H1 (cell line): ENCODE data around the gene P2RY13. TPM values are rescaled to one million over a fixed set of nuclear protein-coding genes. Genes with fewer than 3 reads are reported as not detected.

Experiments used
- CTCF ChIA-PET: fragments of 300-600 bp; sonication (Branson Sonifier 250); formaldehyde crosslinking; loops from one replicate; lab custom pipeline; 2021; ENCODE audit not compliant: partially characterized antibody; lab: Charles Lee
- POLR2A ChIA-PET: fragments of 300-600 bp; sonication (Branson Sonifier 250); formaldehyde crosslinking; loops from one replicate; lab custom pipeline; 2021; ENCODE audit warnings: inconsistent platforms; ENCODE audit not compliant: partially characterized antibody; lab: Charles Lee
- DNase-seq, 2 experiments: peaks; one replicate each; pipeline versions ENCODE4 v3.0.0 to v3.0.0-alpha.2; 2010 to 2022; ENCODE audit warnings: low spot score in 2 of 2, low read depth in 1 of 2, mixed read lengths in 1 of 2
- FAIRE-seq: peaks from 2 replicates; lab custom pipeline; 2011; peaks lifted over from hg19 to GRCh38; lab: Jason Lieb, UNC
- H2AFZ ChIP-seq: 2 replicates; pipeline ENCODE4 v1.8.1; 2012; ENCODE audit warnings: low read length, inconsistent platforms
- H2AK5ac ChIP-seq: 2 replicates; pipeline ENCODE4 v1.6.1; 2013; ENCODE audit warnings: low read depth, low read length
- H2BK120ac ChIP-seq: replicated peaks from 2 replicates; pipeline ENCODE3; 2013; ENCODE audit warnings: low read depth, low read length, inconsistent platforms
- H2BK12ac ChIP-seq: 2 replicates; pipeline ENCODE4 v1.6.1; 2013; ENCODE audit warnings: low read depth, low read length
- H2BK15ac ChIP-seq: 2 replicates; pipeline ENCODE4 v1.6.1; 2013; ENCODE audit warnings: low read length
- H2BK20ac ChIP-seq: 2 replicates; pipeline ENCODE4 v1.6.1; 2013; ENCODE audit warnings: low read length
- H2BK5ac ChIP-seq: 2 replicates; pipeline ENCODE4 v1.6.1; 2013; ENCODE audit warnings: low read depth, low read length
- H3K14ac ChIP-seq: 2 replicates; pipeline ENCODE4 v1.6.1; 2013; ENCODE audit warnings: inconsistent platforms; ENCODE audit not compliant: insufficient read length
- H3K18ac ChIP-seq: 2 replicates; pipeline ENCODE4 v1.6.1; 2013; ENCODE audit warnings: low read length; ENCODE audit errors: extremely low read depth
- H3K23ac ChIP-seq: 2 replicates; pipeline ENCODE4 v1.6.1; 2013; ENCODE audit warnings: inconsistent platforms; ENCODE audit not compliant: insufficient read length
- H3K23me2 ChIP-seq: 2 replicates; pipeline ENCODE4 v1.6.1; 2013; ENCODE audit warnings: low read depth, low read length
- H3K27ac ChIP-seq: 2 replicates; pipeline ENCODE4 v1.6.1; 2011; ENCODE audit warnings: low read depth, low read length, inconsistent platforms
- H3K27me3 ChIP-seq, 4 experiments: replicated peaks in 1 of 4; 1 replicate in 1 of 4; 2 replicates in 3 of 4; pipeline versions ENCODE4 v1.6.1 to v1.8.1; 2011 to 2013; ENCODE audit warnings: low read length in 3 of 4, mild to moderate bottlenecking in 3 of 4, inconsistent platforms in 2 of 4, mixed read lengths in 2 of 4, moderate library complexity in 1 of 4; ENCODE audit not compliant: control insufficient read depth in 3 of 4, insufficient read depth in 3 of 4; ENCODE audit errors: extremely low read depth in 1 of 4
- H3K36me3 ChIP-seq, 4 experiments: 2 replicates each; pipeline versions ENCODE4 v1.6.1 to v1.8.1; 2011 to 2013; ENCODE audit warnings: mild to moderate bottlenecking in 4 of 4, low read length in 3 of 4, moderate library complexity in 2 of 4, control low read depth in 1 of 4, inconsistent platforms in 1 of 4; ENCODE audit not compliant: insufficient read depth in 4 of 4, control insufficient read depth in 2 of 4
- H3K4ac ChIP-seq: replicated peaks from 2 replicates; pipeline ENCODE3; 2013; ENCODE audit warnings: low read length, low read depth, mixed read lengths, inconsistent platforms; ENCODE audit not compliant: insufficient read length
- H3K4me1 ChIP-seq, 4 experiments: replicated peaks in 1 of 4; 1 replicate in 1 of 4; 2 replicates in 3 of 4; pipeline versions ENCODE4 v1.6.1 to v1.8.1; 2011 to 2013; ENCODE audit warnings: low read length in 3 of 4, inconsistent platforms in 2 of 4, mixed read lengths in 1 of 4; ENCODE audit not compliant: insufficient read depth in 4 of 4, control insufficient read depth in 3 of 4
- H3K4me2 ChIP-seq, 2 experiments: 2 replicates each; pipeline versions ENCODE4 v1.6.1 to v1.8.1; 2011 to 2013; ENCODE audit warnings: low read depth in 2 of 2, low read length in 2 of 2, control low read depth in 1 of 2, inconsistent platforms in 1 of 2, mild to moderate bottlenecking in 1 of 2; ENCODE audit not compliant: insufficient read depth in 1 of 2
- H3K4me3 ChIP-seq, 4 experiments: fragments of 200-600, 300-600 bp in 1 of 4; sonication (generic), shearing (Covaris generic), sonication (Bioruptor Twin) in 1 of 4; 2 replicates each; pipeline versions ENCODE4 v1.5.1 to v1.8.1; 2011 to 2016; ENCODE audit warnings: low read length in 4 of 4, low read depth in 3 of 4, control low read depth in 2 of 4, inconsistent platforms in 2 of 4, mild to moderate bottlenecking in 2 of 4, mixed read lengths in 1 of 4, moderate library complexity in 1 of 4; ENCODE audit not compliant: insufficient read depth in 2 of 4; ENCODE audit errors: extremely low read depth in 1 of 4
- H3K56ac ChIP-seq: replicated peaks from 2 replicates; pipeline ENCODE3; 2013; ENCODE audit warnings: low read depth, mild to moderate bottlenecking, mixed read lengths, low read length, inconsistent platforms; ENCODE audit not compliant: insufficient read length
- H3K79me1 ChIP-seq: 2 replicates; pipeline ENCODE4 v1.6.1; 2013; ENCODE audit warnings: low read depth, low read length, control low read depth
- H3K79me2 ChIP-seq, 2 experiments: 2 replicates each; pipeline versions ENCODE4 v1.6.1 to v1.8.1; 2012 to 2013; ENCODE audit warnings: low read length in 2 of 2, mild to moderate bottlenecking in 2 of 2, inconsistent platforms in 1 of 2; ENCODE audit not compliant: insufficient read depth in 2 of 2, control insufficient read depth in 1 of 2
- H3K9ac ChIP-seq, 4 experiments: replicated peaks in 1 of 4; 1 replicate in 1 of 4; 2 replicates in 3 of 4; pipeline versions ENCODE4 v1.6.1 to v1.8.1; 2011 to 2013; ENCODE audit warnings: low read depth in 3 of 4, low read length in 3 of 4, control low read depth in 2 of 4, mild to moderate bottlenecking in 2 of 4, moderate library complexity in 2 of 4, inconsistent platforms in 1 of 4; ENCODE audit errors: extremely low read depth in 1 of 4
- H3K9me3 ChIP-seq, 2 experiments: 2 replicates each; pipeline versions ENCODE4 v1.6.1 to v1.8.1; 2012 to 2013; ENCODE audit warnings: mild to moderate bottlenecking in 2 of 2, moderate library complexity in 2 of 2, control low read depth in 1 of 2, inconsistent platforms in 1 of 2, low read depth in 1 of 2, low read length in 1 of 2, mixed read lengths in 1 of 2; ENCODE audit not compliant: insufficient read depth in 2 of 2
- H4K20me1 ChIP-seq, 2 experiments: replicated peaks in 1 of 2; 2 replicates each; pipeline versions ENCODE3 to v1.8.1; 2011 to 2013; ENCODE audit warnings: inconsistent platforms in 2 of 2, low read length in 2 of 2, mild to moderate bottlenecking in 1 of 2; ENCODE audit not compliant: insufficient read depth in 2 of 2, control insufficient read depth in 1 of 2
- H4K5ac ChIP-seq: 2 replicates; pipeline ENCODE4 v1.6.1; 2013; ENCODE audit warnings: low read length, low read depth, mixed read lengths, inconsistent platforms; ENCODE audit not compliant: insufficient read length
- H4K8ac ChIP-seq: 2 replicates; pipeline ENCODE4 v1.8.0; 2013; ENCODE audit warnings: mild to moderate bottlenecking, moderate library complexity, low read length, inconsistent platforms; ENCODE audit not compliant: insufficient read depth; ENCODE audit errors: extremely low read depth
- H4K91ac ChIP-seq: replicated peaks from 2 replicates; pipeline ENCODE3; 2013; ENCODE audit warnings: low read length, mixed read lengths, inconsistent platforms; ENCODE audit not compliant: insufficient read length
- CEBPB ChIP-seq: IDR thresholded peaks from 2 replicates; pipeline ENCODE4 v1.6.1; 2012; ENCODE audit warnings: low read depth, low read length
- GABPA ChIP-seq: IDR thresholded peaks from 2 replicates; pipeline ENCODE4 v1.6.1; 2011; ENCODE audit warnings: mild to moderate bottlenecking, low read length, moderate library complexity, borderline replicate concordance; ENCODE audit not compliant: insufficient read depth
- JUND ChIP-seq: IDR thresholded peaks from 2 replicates; pipeline ENCODE4 v1.6.1; 2011; ENCODE audit warnings: mild to moderate bottlenecking, improper control_type of control experiment, low read length
- NANOG ChIP-seq: IDR thresholded peaks from 2 replicates; pipeline ENCODE4 v1.6.1; 2011; ENCODE audit warnings: low read length, low read depth, mild to moderate bottlenecking, inconsistent platforms; ENCODE audit not compliant: insufficient read depth, poor library complexity, severe bottlenecking
- POU5F1 ChIP-seq: IDR thresholded peaks from 2 replicates; pipeline ENCODE4 v1.6.1; 2011; ENCODE audit warnings: low read depth, mild to moderate bottlenecking, low read length, moderate library complexity
- SAP30 ChIP-seq: fragments of 300-600 bp; sonication (generic); IDR thresholded peaks from 2 replicates; pipeline ENCODE4 v1.7.1; 2012; ENCODE audit warnings: low read length, moderate library complexity, mild to moderate bottlenecking, inconsistent platforms; ENCODE audit not compliant: insufficient read depth, insufficient replicate concordance
- SIRT6 ChIP-seq: IDR thresholded peaks from one replicate; pipeline ENCODE4 v1.7.1; 2012; ENCODE audit warnings: low read length, inconsistent platforms
- YY1 ChIP-seq: IDR thresholded peaks from 2 replicates; pipeline ENCODE4 v1.6.1; 2011; ENCODE audit warnings: low read depth, mild to moderate bottlenecking, low read length
- WGBS, 2 experiments: shearing (Covaris generic) in 1 of 2; methylation state at CpG; one replicate each; pipeline versions ENCODE4 v1.1.6 to v1.1.7; 2013 to 2015; ENCODE audit warnings: low lambda C conversion rate in 2 of 2, mixed read lengths in 2 of 2, inconsistent platforms in 1 of 2, low coverage in 1 of 2, missing lambda C conversion rate in 1 of 2; ENCODE audit not compliant: insufficient replicate concordance in 2 of 2, insufficient coverage in 1 of 2, insufficient read length in 1 of 2; ENCODE audit errors: extremely low coverage in 1 of 2, missing lambda C conversion rate in 1 of 2; 5-methylcytosine and 5-hydroxymethylcytosine counted together
- polyA plus RNA-seq, 7 experiments: library from polyadenylated mRNA; depleted of rRNA in 3 of 7; stranded (reverse) in 5 of 7; unstranded in 2 of 7; fragments of >200 nt in 5 of 7; fragments of 200-250 nt in 2 of 7; gene quantifications; 1 replicate in 5 of 7; 2 replicates in 1 of 7; 4 replicates in 1 of 7; pipeline versions ENCODE4 v1.2.1 to v1.2.3, GENCODE V29; 2011 to 2013; ENCODE audit warnings: missing spikeins in 2 of 7, mixed read lengths in 2 of 7
- total RNA-seq: library from RNA; stranded (reverse); fragmentation: NEBNext Ultra II Directional; extraction: Animal tissue kit (Norgen Biotek cat#: 25700); gene quantifications from 2 replicates; pipeline ENCODE4 v1.2.1, GENCODE V29; 2021

Gene P2RY13
- total and polyA plus RNA-seq, 2 of the 8 experiments (the other 6 are each of a cell fraction or from before 2014, with no cell fraction given), result not detected

DNA sequence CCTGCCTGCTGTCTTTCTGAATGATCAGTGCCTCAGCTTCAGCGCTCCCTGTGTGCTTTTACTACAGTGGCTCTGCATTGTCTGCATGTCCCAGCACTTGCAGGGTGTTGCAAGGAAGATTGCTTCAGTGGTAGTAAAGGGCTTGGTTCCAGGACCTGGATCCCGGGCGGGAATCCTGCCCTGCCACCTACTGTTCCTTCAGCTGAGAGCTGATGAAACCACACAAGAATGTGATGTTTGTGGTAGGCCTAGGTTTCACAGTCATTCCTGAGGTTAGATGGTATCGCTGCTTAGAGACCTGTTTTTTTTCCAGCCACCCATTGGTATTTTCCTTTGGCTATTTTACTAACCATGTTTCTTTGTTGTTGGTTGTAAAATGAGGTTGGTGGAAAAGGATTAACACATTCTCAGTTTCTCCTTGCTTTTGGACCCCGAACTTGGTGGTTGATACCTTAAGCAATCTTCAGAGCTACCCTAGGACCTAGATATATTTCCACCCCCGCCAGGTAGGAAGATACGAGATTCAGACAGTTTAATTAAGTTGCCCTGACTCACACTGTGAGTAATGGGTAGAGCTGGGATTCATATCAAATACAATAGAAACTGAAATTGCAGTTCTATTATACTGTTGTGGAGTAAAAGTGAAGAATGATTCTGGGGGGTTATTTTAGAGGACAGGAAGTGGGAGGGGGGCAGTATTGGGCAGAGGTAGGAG, 24.1 kb downstream of the P2RY13 start:
- CTCF ChIA-PET, result interaction anchor here (0.7 to 2.6 kb wide), 19 partner anchors 11 to 531 kb away, joined by 3 to 14 read pairs (median 4); partner anchors contain the start of genes GPR87 and P2RY13
- peak; percentile 63 to 78 for DNase-seq
- TF ChIP-seq GABPA (no peak), NANOG (no peak), CEBPB (peak; percentile 90), POU5F1 (no peak), JUND (peak; percentile 96), SIRT6 (no peak), SAP30 (no peak), YY1 (no peak)

More for the DNA sequence above, 24.1 kb downstream of the P2RY13 start:
- FAIRE-seq, result peak; percentile 92
- H3K9ac ChIP-seq, result peak overlapping the region in 1 of 4 experiments; percentile 14; a peak in 2 of 7 replicates
- 0 out of 7 replicates have a peak, but pooled peaks cover 0 to 3% (median 0%) of the 10 kb centered on the region in 4 experiments for H3K27me3 ChIP-seq
- POLR2A ChIA-PET, result interaction anchor here (1.2 to 1.4 kb wide), 2 partner anchors 13 to 14 kb away, joined by 3 read pairs; no protein-coding TSS in a partner anchor
- WGBS, 2 experiments, result 48% methylated on average over 7 of the region's 7 CpGs; no CpG with 5 or more reads in 1 of the 2 experiments
- no peak overlapping the region for H2BK120ac ChIP-seq
- no peak overlapping the region for H4K5ac ChIP-seq
- H2BK20ac ChIP-seq, result no peak overlapping the region
- H3K9me3 ChIP-seq, result no peaks in the 10 kb centered on the region
- H3K23ac ChIP-seq, result no peak overlapping the region
- no peaks in the 10 kb centered on the region for H3K23me2 ChIP-seq
- no peak overlapping the region for H2BK5ac ChIP-seq
- H2BK15ac ChIP-seq, result no peak overlapping the region
- H3K79me1 ChIP-seq, result no peaks in the 10 kb centered on the region
- no peak overlapping the region for H3K14ac ChIP-seq
- no peak overlapping the region for H3K18ac ChIP-seq
- H4K8ac ChIP-seq, result no peak overlapping the region
- H3K36me3 ChIP-seq, result no peaks in the 10 kb centered on the region
- no peak overlapping the region for H3K56ac ChIP-seq
- H4K20me1 ChIP-seq, result peaks cover 0 to 2% of the 10 kb centered on the region in 2 experiments
- H2AFZ ChIP-seq, result no peak overlapping the region
- peak overlapping the region; percentile 24; the same call in 1 of the 2 replicates for H2AK5ac ChIP-seq
- H3K4me1 ChIP-seq, result peaks cover 7 to 28% (median 16%) of the 10 kb centered on the region in 4 experiments
- peak overlapping the region in 1 of 2 experiments; percentile 10; a peak in 1 of 4 replicates for H3K4me2 ChIP-seq
- peak overlapping the region; percentile 83; the same call in 1 of the 2 replicates for H2BK12ac ChIP-seq
- 0 out of 2 replicates have a peak overlapping the region, but pooled peaks have one; percentile 11 for H3K27ac ChIP-seq
- H4K91ac ChIP-seq, result no peak overlapping the region
- H3K79me2 ChIP-seq, result no peaks in the 10 kb centered on the region
- H3K4me3 ChIP-seq, result peak overlapping the region in 1 of 4 experiments; percentile 11; a peak in 1 of 8 replicates
- no peak overlapping the region for H3K4ac ChIP-seq
